Measurements from ENCODE around the gene PTPRM.

Gene PTPRM

DNA sequence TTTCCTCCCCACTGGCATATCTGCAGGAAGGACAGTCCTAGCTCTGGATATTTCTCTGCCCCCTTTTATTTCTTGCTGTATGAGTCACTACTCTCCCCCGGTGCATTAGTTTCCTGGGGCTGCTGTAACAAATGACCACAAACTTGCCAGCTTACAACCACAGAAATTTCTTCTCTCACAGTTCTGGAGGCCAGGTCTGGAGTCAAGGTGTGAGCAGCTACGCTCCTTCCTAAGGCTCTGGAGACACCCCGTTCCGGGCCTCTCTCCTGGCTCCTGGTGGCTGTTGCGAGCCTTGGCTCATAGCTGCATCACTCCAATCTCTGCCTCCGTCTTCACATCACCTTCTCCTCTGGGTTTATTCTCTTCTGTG lies 34.1 kb downstream of the PTPRM start:
- DNase-seq = no peak

DNA sequence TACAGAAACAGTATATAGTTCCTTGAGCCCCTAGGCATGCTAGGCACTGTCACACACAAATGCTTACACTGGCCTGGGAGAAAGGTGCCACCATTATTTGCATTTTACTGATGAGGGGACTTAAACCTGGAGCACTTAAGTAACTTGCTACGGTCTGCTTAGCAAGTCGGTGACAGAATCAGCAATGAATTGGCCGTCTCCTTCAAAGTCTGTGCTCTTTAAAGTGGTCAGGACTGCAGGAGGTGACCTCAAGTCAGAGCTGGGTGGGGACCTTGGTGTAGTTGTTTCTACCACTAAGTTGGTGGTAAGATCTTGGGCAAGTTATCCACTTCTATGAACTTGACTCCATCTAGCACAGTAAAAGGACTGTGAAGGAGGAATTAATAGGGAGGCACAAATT lies 34.8 kb downstream of the PTPRM start:
- DNase-seq = peak; percentile 2

DNA sequence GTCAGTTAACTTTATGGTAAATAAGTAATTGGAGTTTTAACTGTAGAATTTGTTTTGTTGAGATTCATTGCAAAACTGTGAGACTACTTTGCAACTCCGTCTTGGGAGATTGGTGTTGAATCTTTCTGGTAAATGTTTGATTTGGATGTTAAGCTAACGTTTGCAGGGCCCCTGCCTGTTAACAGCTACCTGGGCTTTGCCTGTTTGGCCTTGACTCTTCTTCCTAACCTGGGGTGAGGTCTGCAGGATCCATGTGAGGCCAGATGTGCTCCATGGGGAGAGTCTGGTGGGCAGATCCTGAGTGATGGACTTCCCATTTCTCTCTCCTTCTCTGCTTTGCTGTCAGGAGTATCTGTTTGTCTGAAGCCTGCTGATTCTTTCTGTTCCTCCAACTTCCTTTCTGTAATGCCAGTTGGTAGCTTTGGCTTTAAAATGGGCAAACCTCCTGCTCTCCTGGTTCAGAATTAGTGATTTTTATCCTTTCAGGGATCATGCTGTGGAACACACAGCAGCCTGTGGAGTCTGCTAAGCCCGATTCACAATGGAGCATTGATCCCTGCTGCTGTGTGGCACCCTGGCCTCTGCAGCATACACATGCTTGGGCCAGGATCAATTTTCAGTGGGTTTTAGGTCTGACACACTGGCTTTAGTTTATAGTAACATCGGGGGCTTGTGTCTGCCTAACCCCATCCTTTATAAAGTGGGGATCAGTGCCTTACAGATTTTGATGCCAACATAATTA lies 36.3 kb downstream of the PTPRM start:
- no peak for DNase-seq

DNA sequence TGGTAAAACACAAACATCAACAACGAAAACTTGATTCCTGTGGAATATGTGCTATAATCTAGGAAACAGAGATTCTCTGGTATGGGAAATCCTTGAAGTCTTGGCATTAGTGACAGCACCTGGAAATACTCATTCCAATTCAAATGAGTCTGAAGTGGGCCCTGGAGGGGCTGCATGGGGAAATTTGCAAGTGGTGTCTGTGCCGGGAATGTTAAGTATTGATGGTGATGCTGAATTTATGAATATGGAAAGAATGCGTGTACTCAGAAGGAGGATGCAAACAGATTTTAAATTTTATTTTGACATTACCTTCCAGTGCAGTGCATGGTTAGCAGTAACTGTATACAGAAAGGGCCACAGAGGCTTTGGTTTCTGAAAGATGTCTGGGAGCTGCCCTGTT lies 37.2 kb downstream of the PTPRM start:
- DNase-seq = no peak

DNA sequence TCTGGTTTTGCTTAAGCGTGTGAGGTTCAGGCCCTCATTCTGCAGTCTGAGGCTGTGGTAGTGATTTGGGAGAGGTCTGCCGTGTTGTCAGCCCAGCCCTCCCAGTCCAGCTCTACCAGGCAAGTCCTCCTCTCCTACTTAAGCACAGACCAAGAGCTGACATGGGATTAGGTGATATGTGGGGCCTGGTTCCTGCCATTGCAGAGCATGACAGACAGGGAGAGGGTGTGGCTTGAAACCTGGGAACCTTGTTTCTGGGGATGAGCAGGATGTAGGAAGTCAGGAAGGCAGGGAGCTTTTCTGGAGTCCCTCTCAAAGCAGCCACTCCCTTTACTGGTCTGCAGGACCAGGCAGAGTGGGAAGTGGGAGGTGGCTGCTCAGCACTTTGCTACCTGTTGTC lies 38.6 kb downstream of the PTPRM start:
- no peak for DNase-seq

DNA sequence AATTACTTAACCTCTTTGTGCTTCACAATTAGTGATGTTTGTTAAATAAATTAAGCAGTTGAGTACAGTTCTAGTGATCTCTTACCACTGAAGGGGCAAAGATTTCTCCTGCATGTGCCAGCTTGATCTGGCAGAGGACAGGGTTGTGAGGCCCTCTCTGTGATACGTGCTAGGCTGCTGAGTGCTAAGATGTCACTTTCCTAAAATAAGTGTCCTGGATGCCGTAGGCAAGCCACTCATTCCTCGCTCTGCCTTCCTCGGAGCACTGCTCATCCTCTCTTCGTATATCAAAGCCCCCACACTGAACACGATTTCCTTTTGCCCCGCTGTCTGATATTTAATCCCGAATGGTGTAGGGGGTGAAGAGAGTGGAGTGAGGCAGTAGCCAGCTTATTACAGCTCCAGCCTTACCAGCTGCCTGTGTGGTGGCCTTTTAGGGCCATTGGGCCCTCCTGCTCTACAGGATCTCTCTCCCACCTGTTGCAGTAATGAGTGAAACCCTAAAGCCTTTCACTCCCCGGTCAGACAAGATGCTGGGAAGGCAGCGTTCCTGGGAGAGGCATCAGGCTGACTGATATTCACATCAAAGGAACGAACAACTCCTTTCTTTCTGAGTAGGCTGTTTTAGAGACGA lies 40.5 kb downstream of the PTPRM start:
- no peak for DNase-seq

DNA sequence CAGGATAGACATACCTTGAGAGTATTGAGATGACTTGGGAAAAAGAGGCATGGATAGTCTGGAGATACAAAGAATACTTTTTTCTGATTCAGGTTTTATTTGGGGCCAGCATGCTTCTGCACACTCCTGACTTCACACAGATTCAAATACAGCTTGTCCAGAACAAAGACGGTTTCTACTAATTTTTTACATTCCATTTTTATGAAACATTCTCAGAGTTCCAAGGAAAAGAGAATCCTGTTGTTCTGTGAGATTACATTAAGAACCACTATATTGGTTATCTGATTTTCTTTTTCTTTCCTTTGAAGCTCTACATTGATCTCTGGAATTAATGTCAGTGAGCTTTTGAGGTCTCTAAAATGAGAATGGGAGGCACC lies 41.0 kb downstream of the PTPRM start:
- DNase-seq = no peak

DNA sequence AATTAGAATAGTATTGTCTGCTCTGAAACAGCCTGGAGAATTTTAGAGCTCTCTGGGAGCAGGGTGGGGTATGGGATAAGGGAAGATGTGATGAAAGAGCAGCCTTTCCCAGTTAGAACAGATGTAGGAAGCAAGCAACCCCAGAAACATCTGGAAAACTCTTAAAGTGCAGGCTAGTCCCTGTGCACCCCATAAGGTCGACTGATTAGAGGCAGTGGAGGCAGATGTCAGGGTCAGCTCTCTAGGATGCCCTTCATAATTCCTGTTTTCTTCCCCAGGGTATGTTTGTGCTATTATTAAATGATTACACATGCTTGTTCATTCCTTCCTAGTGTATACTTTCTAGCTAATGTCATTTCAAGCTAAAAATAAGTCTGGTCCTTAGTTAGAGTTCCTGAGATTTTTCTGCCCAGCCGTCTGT lies 41.7 kb downstream of the PTPRM start:
- no peak for DNase-seq

DNA sequence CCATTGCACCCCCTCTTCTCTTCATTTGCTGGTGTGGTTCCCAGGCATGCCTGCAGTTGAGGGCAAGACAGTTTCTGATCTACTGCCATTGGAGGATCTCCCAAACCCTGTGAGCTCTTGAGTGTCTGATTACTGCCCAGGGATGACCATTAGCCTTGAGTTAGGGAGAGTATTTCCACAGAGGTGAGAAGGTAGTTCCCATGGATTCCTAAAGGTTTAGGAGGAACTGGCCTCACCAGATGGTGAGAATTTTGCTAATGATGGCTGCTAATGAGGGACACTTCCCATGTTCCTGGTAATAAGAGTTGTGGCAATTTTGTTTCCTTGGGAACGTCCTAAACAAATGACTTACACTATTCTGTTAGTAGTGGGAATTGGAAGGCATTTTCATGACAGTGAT lies 42.5 kb downstream of the PTPRM start:
- no peak for DNase-seq

DNA sequence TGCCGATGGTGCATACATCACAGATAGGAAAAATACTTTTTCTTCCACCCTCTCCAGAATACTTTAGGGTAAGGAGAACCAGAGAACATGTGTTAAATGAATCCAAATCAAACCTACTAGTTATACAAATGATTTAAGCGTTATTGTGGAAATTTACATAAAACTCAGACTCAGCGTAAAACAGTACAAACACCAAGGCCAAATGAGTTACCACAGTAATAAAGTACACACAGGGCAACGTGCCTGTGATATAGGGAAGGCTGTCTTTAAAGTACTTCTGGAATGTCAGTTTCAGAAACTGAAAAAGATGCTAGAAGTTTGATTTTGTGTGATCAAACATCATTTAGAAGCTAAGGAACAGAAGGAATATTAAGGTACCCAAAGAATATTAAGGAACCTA lies 46.9 kb downstream of the PTPRM start:
- DNase-seq = no peak

DNA sequence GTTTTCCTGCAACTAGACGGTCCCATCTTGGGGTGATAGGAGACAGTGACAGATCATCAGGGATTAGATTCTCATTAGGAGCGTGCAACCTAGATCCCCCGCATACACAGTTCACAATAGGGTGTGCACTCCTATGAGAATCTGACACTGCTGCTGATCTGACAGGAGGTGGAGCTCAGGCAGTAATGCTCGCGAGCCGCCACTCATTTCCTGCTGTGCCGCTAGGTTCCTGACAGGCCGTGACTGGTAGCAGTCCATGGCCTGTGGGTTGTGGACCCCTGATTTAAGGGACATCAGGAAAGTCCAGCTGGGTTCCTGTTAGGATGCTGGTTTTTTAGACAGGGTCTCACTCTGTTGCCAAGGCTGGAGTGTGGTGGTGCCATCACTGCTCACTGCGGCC lies 48.7 kb downstream of the PTPRM start:
- no peak for DNase-seq

DNA sequence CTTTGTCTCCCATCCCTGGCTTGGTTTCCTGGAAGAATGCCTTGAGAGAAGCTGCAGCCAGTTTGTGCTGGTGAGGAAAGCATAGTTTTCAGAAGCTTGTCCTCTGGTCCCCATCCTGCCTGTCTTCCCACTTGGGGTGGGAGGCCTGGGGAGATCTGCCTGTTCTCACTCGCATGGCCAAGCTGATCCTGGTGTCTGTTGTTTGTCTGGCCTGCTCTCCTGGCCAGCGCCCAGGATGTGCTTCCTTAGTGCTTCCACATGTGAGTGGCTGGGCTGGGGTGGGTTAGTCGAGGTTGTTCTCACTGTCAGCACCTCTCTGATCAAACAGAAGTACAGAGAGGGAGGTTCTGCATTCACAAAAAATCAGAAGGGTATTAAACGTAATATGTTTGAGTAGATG lies 49.5 kb downstream of the PTPRM start:
- no peak for DNase-seq

DNA sequence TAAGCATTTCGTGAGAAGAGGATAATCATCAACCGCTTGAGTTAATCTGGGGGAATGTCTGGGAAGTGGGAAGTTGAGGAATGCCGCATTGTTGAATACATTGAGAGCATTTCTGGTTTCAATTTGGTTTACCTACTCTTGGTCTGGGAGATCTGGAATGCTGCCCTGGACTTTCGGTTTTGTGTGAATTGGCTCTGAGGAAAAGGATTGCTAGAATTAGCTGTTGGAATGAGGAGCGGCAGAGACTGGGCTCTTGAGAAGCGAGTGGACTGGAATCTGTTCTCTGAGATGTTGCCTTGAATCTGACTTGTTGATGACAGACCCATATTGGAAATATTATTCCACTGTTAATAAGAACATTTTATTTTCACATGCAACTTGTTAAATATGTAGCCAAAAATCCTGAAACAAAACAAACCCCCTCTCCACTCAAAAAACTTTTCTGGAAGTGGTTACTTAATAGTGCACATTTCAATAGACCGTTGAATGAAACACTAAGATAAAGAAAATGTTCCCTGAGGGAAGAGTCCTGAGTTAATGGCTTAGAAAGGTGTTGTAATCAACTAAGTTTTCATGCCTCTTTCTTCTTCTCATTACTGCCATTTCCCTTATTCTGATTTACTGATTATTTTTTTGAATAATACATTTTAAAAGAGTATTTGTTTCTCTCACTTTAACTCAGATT lies 50.8 kb downstream of the PTPRM start:
- no peak for DNase-seq

DNA sequence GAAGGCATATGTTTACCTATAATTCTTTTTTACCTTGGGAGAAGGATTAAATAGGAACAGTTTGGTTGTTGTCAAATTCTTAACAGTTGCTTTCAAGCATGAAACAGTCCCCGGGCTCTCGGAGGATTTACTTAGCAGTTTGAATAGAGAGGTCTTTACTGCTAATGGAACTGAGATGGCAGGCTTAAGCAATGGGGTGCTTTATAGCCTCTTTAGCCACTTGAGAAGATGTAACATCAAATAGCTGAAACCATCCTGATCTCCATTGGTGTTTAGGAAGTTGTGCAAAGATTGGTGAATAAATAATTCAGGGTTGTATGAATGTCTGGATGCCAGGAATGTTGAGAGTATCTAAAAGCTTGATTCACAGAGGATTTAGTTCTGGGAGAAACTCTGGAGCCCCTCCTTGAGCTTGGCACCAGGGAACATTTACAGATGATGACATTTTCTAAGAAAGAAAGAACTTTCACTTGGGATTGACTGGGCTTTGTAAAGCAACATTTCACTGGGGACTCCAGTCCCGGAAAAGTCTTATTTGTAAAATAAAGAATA lies 51.9 kb downstream of the PTPRM start:
- no peak for DNase-seq

DNA sequence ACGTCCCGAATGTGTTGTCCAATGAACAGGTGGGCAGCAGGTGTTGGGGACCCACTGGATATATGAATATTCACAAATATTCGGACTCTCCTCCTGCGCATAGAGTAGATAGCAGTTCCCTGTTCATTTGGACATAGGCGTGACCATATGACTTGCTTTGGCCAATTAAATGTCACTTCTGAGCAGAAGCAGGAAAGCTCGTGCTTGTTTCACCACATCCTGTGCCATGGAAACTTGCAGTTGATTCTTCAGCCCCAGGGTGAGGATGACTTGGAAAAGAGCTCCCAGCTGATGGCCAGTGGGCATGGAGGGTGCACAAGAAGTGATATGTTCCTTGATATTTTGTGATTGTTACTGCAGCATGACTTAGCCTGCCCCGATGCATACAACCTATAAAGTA lies 52.6 kb downstream of the PTPRM start:
- no peak for DNase-seq

DNA sequence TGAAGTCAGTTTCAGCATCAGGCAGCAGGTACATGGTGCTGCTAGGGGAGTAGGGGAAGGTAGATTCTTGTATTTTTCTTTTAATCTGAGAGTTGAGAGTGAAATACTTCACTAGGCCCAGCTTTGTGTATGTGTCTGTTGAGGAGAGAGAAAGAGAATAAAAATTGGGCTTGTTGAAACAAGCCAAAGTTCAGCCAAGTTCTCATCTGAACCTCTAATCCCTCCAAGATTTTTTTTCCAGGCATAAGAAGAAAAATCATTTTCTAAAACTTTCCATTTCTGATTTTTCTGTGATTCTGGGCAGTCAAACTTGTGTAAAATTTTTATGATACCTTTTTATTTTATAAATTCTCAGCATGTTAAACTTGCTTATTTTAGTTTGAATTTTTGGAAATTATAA lies 55.6 kb downstream of the PTPRM start:
- DNase-seq = no peak

DNA sequence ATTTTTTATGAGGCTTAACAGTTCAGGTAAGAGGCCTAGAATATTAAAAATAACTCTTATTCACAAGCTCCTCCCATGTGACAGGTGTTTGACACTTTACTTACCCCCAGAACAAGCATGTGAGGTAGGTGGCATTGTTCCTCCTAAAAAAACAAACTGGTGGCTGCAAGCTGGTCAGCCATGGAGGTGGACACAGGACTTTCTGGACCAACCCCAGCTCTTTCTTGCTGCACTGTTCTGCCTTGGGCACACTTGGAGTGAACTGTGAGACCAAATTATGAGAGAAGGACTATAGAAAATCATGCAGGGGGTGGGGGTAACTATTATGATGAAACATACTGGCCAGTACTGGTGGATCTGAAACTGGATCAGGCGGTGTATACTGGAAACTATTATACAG lies 56.6 kb downstream of the PTPRM start:
- DNase-seq = no peak

DNA sequence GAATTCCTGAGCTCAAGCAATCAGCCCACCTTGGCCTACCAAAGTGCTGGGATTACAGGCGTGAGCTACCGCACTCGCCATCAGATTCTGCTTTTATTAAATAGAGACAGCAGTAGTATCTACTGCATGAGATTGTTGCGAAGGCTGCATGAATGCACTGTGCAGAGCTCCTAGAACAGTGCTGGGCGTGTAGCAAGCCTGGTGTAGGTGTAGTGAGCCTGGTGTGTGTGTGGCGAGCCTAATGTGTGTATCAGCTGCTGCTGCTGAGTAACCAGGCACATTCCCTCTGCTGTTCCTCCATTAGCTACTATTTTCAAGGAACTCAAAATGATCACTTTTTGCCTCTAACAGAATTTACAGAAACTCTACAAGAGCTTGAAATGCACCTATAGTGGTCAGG lies 57.6 kb downstream of the PTPRM start:
- no peak for DNase-seq

DNA sequence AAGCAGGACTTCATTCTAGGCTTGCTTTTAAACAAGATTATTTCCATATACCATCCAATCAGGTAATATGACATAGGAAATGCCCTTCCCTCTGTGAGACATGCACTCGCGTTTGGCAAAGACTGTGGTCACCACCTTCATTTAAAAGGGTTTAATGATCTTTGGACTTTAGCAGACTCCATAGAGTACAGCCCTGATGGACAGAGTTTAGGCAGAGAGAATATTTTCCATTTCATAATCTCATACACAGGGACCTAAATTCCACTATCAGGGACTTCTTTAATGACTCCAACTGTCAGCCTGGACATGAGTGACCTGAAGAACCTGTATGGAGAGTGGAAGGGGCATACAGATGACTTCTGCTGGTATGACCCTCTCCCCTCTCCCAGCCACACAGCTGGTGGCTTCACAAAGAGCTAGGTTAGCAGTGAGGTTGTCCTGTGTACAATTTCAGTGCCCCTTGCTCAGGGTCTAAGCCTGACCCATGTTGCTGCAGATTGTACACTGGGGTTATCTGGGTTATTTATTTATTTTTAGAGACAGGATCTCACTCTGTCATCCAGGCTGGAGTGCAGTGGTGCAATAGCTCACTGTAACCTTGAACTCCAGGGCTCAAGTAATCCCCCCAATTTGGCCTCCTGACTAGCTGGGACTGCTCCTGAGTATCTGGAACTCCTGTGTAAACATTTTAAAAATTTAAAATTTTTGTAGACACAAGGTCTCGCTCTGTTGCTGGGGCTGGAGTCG lies 59.2 kb downstream of the PTPRM start:
- no peak for DNase-seq

DNA sequence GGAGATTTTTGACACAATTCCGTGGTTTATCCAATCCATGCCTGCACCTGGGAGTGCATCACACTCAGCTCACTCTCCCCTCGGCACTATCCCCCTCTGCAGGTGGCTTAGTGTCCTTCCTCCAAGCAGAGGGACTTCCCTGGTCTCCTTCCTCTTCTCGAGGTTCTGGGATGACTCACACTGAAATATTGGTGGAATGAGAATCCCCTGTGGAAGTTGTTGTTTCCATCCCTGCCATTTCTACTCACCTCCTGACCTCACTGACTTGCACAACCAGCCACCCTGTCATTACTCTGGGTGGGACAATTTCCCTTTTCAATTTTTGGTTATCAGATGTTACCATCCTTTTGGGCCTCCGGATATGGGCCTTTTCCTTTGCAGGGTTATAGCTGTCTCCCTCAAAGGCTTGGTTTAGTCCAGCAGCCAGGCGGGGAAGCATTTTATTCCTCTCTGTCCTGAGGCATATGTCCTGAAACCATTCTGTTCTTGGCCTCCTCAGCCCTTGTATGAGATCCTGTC lies 59.9 kb downstream of the PTPRM start:
- no peak for DNase-seq

DNA sequence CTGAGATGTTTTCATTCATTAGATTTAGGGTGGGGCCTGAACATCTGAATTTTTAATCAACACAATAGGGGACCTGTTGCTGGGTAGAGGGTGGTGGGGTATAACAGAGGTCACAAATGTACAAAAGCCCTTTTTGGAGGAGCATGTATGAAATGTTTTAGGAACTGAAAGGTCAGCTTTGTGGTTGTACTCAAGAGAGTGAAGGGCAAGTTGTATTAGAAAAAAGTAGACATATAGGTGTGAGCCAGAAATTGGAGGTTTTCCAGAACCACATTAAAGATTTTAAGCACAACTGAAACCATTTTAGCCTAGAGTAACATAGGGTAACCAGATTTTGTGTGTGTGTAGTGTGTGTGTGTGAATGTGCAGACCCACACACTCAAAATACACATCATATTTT lies 62.3 kb downstream of the PTPRM start:
- DNase-seq = no peak

DNA sequence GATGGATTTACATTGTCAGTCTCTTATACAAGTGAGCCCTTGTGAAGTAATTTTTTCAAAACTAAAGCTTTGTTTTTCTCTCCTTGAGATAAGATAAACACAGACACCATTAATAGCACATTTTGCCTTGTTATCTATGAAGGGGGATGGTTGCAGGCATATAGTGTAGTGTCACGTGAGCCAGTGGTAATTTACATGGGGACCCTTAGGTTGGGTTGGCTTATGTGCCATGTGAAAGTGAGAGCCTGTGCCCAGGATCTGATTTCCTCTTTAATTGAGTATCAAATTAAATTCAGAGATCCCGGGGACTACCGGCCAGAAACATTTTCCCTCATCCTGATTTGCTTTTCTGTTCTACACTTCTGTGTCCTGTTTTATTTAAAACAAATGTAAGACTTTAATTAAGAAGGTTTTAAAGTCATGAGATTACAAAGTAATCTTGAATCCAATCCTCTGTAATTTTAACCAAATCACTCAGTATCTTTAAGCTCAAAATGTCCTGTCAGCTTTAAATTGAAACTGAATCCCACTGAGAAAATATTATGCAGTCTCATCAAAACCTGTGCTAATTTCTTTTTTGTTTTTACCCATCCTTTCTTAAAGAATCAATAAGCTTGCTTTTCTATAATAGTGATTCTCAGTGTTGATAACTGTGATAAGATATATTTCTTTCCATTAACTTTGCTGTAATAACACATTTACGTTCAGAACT lies 63.8 kb downstream of the PTPRM start:
- no peak for DNase-seq
